ENCODE results near the gene ABHD17A. TPM values are rescaled to one million over a fixed set of nuclear protein-coding genes. Genes with fewer than 3 reads are reported as not detected.

ABHD17A gene
- total and polyA plus RNA-seq, 9 of the 15 experiments (the other 6 are each of a cell fraction or from before 2014, with no cell fraction given): 0.04 to 135 (median 21.8) TPM; not detected in 1

GRCh38 chr19:1856698-1857603 lies 28.3 kb downstream of the ABHD17A start (continued):
- no peak for TF ChIP-seq CHD7 (IDR thresholded peaks at IDR 0.05; ENCODE audit: low read depth, low read length)
- TF ChIP-seq, protein P1, sequence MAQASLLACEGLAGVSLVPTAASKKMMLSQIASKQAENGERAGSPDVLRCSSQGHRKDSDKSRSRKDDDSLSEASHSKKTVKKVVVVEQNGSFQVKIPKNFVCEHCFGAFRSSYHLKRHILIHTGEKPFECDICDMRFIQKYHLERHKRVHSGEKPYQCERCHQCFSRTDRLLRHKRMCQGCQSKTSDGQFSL (CRISPR knock-in tag; IDR thresholded peaks at IDR 0.05): peak; percentile 84
- TF ChIP-seq, protein P1 (tag; IDR thresholded peaks at IDR 0.05): peak in 1 of 2 experiments; percentile 97; a peak in 2 of 4 replicates
- TF ChIP-seq, protein P2, sequence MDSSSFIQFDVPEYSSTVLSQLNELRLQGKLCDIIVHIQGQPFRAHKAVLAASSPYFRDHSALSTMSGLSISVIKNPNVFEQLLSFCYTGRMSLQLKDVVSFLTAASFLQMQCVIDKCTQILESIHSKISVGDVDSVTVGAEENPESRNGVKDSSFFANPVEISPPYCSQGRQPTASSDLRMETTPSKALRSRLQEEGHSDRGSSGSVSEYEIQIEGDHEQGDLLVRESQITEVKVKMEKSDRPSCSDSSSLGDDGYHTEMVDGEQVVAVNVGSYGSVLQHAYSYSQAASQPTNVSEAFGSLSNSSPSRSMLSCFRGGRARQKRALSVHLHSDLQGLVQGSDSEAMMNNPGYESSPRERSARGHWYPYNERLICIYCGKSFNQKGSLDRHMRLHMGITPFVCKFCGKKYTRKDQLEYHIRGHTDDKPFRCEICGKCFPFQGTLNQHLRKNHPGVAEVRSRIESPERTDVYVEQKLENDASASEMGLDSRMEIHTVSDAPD (CRISPR knock-in tag; IDR thresholded peaks at IDR 0.05): no peak
- no peak for TF ChIP-seq SREBF1 (IDR thresholded peaks at IDR 0.05; ENCODE audit: borderline replicate concordance, low read depth, low read length)
- no peak for TF ChIP-seq ZBTB17 (CRISPR knock-in tag; IDR thresholded peaks at IDR 0.05)
- TF ChIP-seq, protein P3, sequence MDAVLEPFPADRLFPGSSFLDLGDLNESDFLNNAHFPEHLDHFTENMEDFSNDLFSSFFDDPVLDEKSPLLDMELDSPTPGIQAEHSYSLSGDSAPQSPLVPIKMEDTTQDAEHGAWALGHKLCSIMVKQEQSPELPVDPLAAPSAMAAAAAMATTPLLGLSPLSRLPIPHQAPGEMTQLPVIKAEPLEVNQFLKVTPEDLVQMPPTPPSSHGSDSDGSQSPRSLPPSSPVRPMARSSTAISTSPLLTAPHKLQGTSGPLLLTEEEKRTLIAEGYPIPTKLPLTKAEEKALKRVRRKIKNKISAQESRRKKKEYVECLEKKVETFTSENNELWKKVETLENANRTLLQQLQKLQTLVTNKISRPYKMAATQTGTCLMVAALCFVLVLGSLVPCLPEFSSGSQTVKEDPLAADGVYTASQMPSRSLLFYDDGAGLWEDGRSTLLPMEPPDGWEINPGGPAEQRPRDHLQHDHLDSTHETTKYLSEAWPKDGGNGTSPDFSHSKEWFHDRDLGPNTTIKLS (IDR thresholded peaks at IDR 0.05; ENCODE audit: borderline replicate concordance, low read depth): no peak

All from K562 (cell line).